Neural cell (in vitro differentiated cells): ENCODE data around the gene NTMT1.

Experiments
- EP300 ChIP-seq: fragments of 450-650 bp; conservative IDR thresholded peaks from 2 replicates; pipeline ENCODE4 v1.6.1; 2014; ENCODE audit warnings: antibody characterized with exemption, mild to moderate bottlenecking, moderate library complexity; ENCODE audit not compliant: poor library complexity, severe bottlenecking
- RAD21 ChIP-seq: fragments of 450-650 bp; conservative IDR thresholded peaks from 2 replicates; pipeline ENCODE4 v1.6.1; 2014; ENCODE audit warnings: antibody characterized with exemption, mild to moderate bottlenecking, moderate library complexity
- SMC3 ChIP-seq: fragments of 450-650 bp; conservative IDR thresholded peaks from 2 replicates; pipeline ENCODE4 v1.6.1; 2014; ENCODE audit warnings: antibody characterized with exemption, mild to moderate bottlenecking, moderate library complexity; ENCODE audit not compliant: poor library complexity
- TF ChIP-seq, protein P1 (sequence below): fragments of 450-650 bp; IDR thresholded peaks from 2 replicates; pipeline ENCODE4 v1.5.1; 2014; ENCODE audit warnings: antibody characterized with exemption, mild to moderate bottlenecking, moderate library complexity; ENCODE audit not compliant: poor library complexity, severe bottlenecking

DNA sequence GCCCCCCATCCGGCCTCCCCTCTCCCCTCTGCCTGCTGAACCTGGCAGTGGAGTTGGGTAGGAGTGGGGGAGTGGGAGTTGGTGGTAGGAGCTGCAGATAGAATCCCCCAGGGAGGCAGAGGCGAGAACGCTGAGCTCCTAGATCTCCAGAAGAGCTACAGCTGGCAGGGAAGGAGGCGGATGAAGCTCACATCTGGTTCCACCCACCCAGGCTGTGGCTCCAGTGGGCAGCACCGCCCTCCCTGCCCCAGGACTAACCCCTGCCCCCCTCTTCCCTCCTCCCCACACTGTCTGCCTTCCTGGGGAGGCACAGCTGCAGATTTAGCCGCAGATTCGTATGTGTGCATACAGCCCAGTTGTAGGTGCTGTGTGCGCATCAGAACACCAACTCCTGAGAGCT is 39.3 kb upstream of the NTMT1 start:
- TF ChIP-seq EP300 (no peak), RAD21 (no peak), SMC3 (no peak)
- TF ChIP-seq, protein P1, sequence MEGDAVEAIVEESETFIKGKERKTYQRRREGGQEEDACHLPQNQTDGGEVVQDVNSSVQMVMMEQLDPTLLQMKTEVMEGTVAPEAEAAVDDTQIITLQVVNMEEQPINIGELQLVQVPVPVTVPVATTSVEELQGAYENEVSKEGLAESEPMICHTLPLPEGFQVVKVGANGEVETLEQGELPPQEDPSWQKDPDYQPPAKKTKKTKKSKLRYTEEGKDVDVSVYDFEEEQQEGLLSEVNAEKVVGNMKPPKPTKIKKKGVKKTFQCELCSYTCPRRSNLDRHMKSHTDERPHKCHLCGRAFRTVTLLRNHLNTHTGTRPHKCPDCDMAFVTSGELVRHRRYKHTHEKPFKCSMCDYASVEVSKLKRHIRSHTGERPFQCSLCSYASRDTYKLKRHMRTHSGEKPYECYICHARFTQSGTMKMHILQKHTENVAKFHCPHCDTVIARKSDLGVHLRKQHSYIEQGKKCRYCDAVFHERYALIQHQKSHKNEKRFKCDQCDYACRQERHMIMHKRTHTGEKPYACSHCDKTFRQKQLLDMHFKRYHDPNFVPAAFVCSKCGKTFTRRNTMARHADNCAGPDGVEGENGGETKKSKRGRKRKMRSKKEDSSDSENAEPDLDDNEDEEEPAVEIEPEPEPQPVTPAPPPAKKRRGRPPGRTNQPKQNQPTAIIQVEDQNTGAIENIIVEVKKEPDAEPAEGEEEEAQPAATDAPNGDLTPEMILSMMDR, result no peak
